Panc1 (cell line): ENCODE measurements around the gene ATRN. TPM values are rescaled to one million over a fixed set of nuclear protein-coding genes. Genes with fewer than 3 reads are reported as not detected.

ENCODE experiments used
- ATAC-seq: fragments of 200-7000 bp; cut with Tn5 transposase; 2 replicates; pipeline ENCODE4 v1.9.1; 2020; ENCODE audit warnings: mild to moderate bottlenecking, moderate library complexity
- BruUV-seq: library from RNA; stranded (reverse); fragments of 400-500 nt; replicated peaks from 2 replicates; lab custom pipeline; 2021; lab: Mats Ljungman, UMichigan
- CTCF ChIA-PET: fragments of 300-600 bp; sonication (Branson Sonifier 250); formaldehyde crosslinking; loops from one replicate; lab custom pipeline; 2022; ENCODE audit warnings: antibody characterized with exemption; lab: Charles Lee
- POLR2A ChIA-PET: fragments of 300-600 bp; sonication (Branson Sonifier 250); formaldehyde crosslinking; loops from one replicate; lab custom pipeline; 2022; ENCODE audit warnings: antibody characterized with exemption; lab: Charles Lee
- DNase-seq: peaks from one replicate; pipeline ENCODE4 v3.0.0-alpha.2; 2010; ENCODE audit warnings: low read depth, low spot score
- H3K27ac ChIP-seq: 2 replicates; pipeline ENCODE4 v1.5.1; 2011; ENCODE audit warnings: mild to moderate bottlenecking, low read length, inconsistent platforms
- H3K27me3 ChIP-seq: fragments of 200-500 bp; sonication (Bioruptor generic); 2 replicates; pipeline ENCODE4 v1.6.0; 2014; ENCODE audit warnings: low read length, inconsistent platforms; ENCODE audit not compliant: control insufficient read depth, insufficient read depth
- H3K36me3 ChIP-seq: fragments of 200-500 bp; sonication (Bioruptor generic); 2 replicates; pipeline ENCODE4 v1.5.1; 2014; ENCODE audit warnings: inconsistent platforms, mild to moderate bottlenecking, low read length, moderate library complexity; ENCODE audit not compliant: control insufficient read depth, insufficient read depth
- H3K4me1 ChIP-seq: 2 replicates; pipeline ENCODE4 v1.5.1; 2011; ENCODE audit warnings: inconsistent platforms, mild to moderate bottlenecking, low read length, moderate library complexity; ENCODE audit not compliant: control insufficient read depth, insufficient read depth
- H3K4me3 ChIP-seq, 2 experiments: 2 replicates each; pipeline ENCODE4 v1.5.1; 2011 to 2012; ENCODE audit warnings: low read depth in 2 of 2, low read length in 2 of 2, mild to moderate bottlenecking in 2 of 2, inconsistent platforms in 1 of 2, moderate library complexity in 1 of 2
- H3K9me3 ChIP-seq: fragments of 200-500 bp; sonication (Bioruptor generic); 2 replicates; pipeline ENCODE4 v1.5.1; 2014; ENCODE audit warnings: low read depth, mild to moderate bottlenecking, inconsistent platforms, low read length, moderate library complexity; ENCODE audit not compliant: control insufficient read depth, insufficient read depth
- CTCF ChIP-seq: fragments of 450-650 bp; IDR thresholded peaks from 2 replicates; pipeline ENCODE4 v1.5.1; 2017; ENCODE audit warnings: mild to moderate bottlenecking
- POLR2AphosphoS5 ChIP-seq: IDR thresholded peaks from 2 replicates; pipeline ENCODE4 v1.6.1; 2012; ENCODE audit warnings: mild to moderate bottlenecking, low read depth, low read length, moderate library complexity
- REST ChIP-seq, 2 experiments: IDR thresholded peaks; 2 replicates each; pipeline ENCODE4 v1.6.1; 2011 to 2012; ENCODE audit warnings: low read depth in 2 of 2, control low read depth in 1 of 2, low read length in 1 of 2, mild to moderate bottlenecking in 1 of 2, moderate library complexity in 1 of 2; ENCODE audit not compliant: insufficient read depth in 1 of 2
- SIN3A ChIP-seq: IDR thresholded peaks from 2 replicates; pipeline ENCODE4 v1.6.1; 2012; ENCODE audit warnings: low read depth, mild to moderate bottlenecking, low read length, moderate library complexity, borderline replicate concordance; ENCODE audit not compliant: insufficient read depth
- TCF7L2 ChIP-seq: IDR thresholded peaks from 2 replicates; pipeline ENCODE4 v1.6.1; 2011; ENCODE audit warnings: mild to moderate bottlenecking, low read depth, low read length, inconsistent platforms
- in situ Hi-C: cut with HindIII; loops from 2 replicates; pipeline ENCODE4 v1.10.0; 2016; ENCODE audit warnings: low sequenced_read_pairs, low pct_unique_long_range_greater_than_20kb
- intact Hi-C: fragments of 100-400 bp; cut with micrococcal nuclease; formaldehyde crosslinking; loops from one replicate; pipeline ENCODE4 v1.10.0; 2022; ENCODE audit not compliant: unreplicated experiment
- total RNA-seq: library from RNA; stranded (reverse); gene quantifications from one replicate; pipeline ENCODE4 v1.2.1, GENCODE V29; 2021; ENCODE audit not compliant: unreplicated experiment

ATRN gene
- total RNA-seq, 1 experiment from 2014 or later, result 33.8 TPM

GRCh38 chr20:3586093-3586492, 115.3 kb downstream of the ATRN start:
- H3K27me3 ChIP-seq, result no peaks in the 10 kb centered on the region
- no peak overlapping the region for H3K27ac ChIP-seq
- no peak overlapping the region for H3K4me3 ChIP-seq
- no TSS peak for BruUV-seq
- no peak for DNase-seq
- CTCF ChIA-PET, result no interaction called here
- POLR2A ChIA-PET, result no interaction called here
- TF ChIP-seq POLR2AphosphoS5 (no peak), CTCF (no peak), TCF7L2 (no peak), REST (IDR thresholded peaks at IDR 0.05; ENCODE audit: insufficient read depth in 1 of 2, low read depth in 2 of 2, low read length in 1 of 2) (no peak), SIN3A (no peak)
- intact Hi-C loops (no loop called here), in situ Hi-C loops (no loop called here)
- no peaks in the 10 kb centered on the region for H3K36me3 ChIP-seq
- H3K4me1 ChIP-seq, result no peaks in the 10 kb centered on the region
- H3K9me3 ChIP-seq, result no peaks in the 10 kb centered on the region
- no peak for ATAC-seq

GRCh38 chr20:3590164-3590563, 119.3 kb downstream of the ATRN start:
- no peaks in the 10 kb centered on the region for H3K4me1 ChIP-seq
- no peak overlapping the region for H3K4me3 ChIP-seq
- no peak for TF ChIP-seq CTCF
- TF ChIP-seq POLR2AphosphoS5, result no peak
- no peak for TF ChIP-seq REST (IDR thresholded peaks at IDR 0.05; ENCODE audit: insufficient read depth in 1 of 2, low read depth in 2 of 2, low read length in 1 of 2)
- TF ChIP-seq SIN3A, result no peak
- no peak for TF ChIP-seq TCF7L2
- CTCF ChIA-PET, result no interaction called here
- in situ Hi-C loops (no loop called here), intact Hi-C loops (no loop called here)
- no peak overlapping the region for H3K27ac ChIP-seq
- H3K27me3 ChIP-seq, result no peaks in the 10 kb centered on the region
- H3K36me3 ChIP-seq, result no peaks in the 10 kb centered on the region
- no TSS peak for BruUV-seq
- no peaks in the 10 kb centered on the region for H3K9me3 ChIP-seq
- POLR2A ChIA-PET, result no interaction called here
- DNase-seq (no peak), ATAC-seq (no peak)
